Activated CD8-positive, alpha-beta memory T cell treated with anti-CD3 and anti-CD28 coated beads, Interleukin-2, amount 50 U/mL, for 24 hours (primary cell): Measurements from ENCODE around the gene CD164L2.
"Not testable (repeated sequence)": the region's sequence is repeated elsewhere in the genome, so short reads cannot be mapped to it uniquely, and the experiment has no call there.

Experiments
- DNase-seq: peaks from one replicate; pipeline ENCODE4 v3.0.0-alpha.2; 2020; ENCODE audit errors: extremely low read depth

Gene CD164L2

DNA sequence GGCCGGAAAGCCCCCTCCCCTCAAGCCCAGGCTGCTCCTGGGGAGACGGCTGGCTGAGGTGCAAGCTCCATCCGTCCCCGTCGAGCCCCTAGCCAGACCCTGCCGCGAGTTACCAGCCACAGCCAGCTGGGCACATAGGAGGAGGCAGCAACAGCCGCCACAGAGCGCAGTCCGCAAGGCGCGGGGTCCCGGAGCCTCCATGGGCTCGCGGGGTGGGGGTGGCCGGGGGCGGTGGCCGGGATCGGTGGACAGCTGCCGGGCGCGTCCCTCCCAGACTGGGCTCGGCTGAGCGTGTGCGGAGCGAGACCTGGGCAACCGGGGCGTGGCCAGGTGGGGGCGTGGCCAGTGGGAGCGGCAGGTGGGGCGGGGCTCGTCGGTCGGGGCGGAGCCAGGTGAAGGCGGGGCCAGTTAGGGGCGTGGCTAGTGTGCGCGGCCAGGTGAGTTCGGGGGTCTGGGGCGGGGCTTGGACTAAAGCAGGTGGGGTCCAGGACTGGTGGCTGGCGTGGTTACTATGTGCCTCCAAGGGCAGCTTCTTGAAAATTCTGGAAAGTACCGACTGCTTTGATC lies at the start of gene CD164L2:
CD164L2 (minus strand) TSS at position 295 of the 567 bp plus-strand sequence; CDS start at position 201, 94 bp downstream.
- DNase-seq = no peak

GRCh38 chr1:27432725-27433124 lies 49.6 kb upstream of the CD164L2 start:
- not testable (repeated sequence) for DNase-seq

DNA sequence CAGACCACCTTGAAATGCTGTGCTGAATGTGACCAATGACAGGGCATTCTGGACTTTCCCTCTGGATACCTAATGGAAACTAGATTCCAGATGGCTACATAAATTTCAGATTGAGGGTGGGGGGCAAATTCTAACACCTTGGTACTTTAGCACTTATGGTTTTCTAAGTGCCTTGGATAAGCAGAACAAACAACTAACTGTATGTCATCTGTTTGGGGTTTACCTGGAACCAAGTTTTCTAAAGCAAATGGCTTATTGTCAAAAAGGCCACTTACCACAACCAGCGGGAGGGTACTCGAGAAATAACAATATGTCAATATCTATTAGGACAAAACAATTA lies 48.4 kb upstream of the CD164L2 start:
- DNase-seq = no peak

- DNase-seq = no peak
Measured at GRCh38 chr1:27430903-27431600, 47.9 kb upstream of the CD164L2 start.

- DNase-seq = no peak
Measured at GRCh38 chr1:27429029-27429425, 45.9 kb upstream of the CD164L2 start.

- DNase-seq = no peak
Measured at GRCh38 chr1:27428316-27429028, 45.3 kb upstream of the CD164L2 start.

DNA sequence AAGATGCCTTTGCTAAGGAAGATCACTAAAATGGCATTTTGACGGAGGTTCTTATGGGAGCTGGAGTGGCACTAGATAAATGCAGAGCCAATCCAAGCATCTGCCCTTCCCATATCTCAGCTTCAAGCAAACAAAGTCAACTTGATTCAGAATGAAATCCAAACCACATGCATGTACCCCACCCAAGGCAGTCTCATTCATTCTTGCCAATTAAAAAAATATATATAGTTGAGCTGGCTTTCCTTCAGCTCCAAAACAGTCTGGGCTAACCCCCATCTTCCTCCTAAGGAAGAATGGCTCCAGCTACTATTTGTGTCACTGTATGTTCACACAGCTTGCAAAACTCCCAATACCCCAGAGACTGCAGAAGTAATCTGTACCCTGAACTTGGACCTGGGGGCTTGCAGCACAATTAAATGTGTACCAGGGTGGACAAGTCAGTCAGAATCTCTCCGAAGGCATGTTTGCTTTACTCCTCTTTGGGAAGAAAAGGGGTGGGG lies 44.7 kb upstream of the CD164L2 start:
- DNase-seq = no peak

- no peak for DNase-seq
Measured at GRCh38 chr1:27427329-27427728, 44.2 kb upstream of the CD164L2 start.

GRCh38 chr1:27423709-27424108 lies 40.6 kb upstream of the CD164L2 start:
- no peak for DNase-seq

DNA sequence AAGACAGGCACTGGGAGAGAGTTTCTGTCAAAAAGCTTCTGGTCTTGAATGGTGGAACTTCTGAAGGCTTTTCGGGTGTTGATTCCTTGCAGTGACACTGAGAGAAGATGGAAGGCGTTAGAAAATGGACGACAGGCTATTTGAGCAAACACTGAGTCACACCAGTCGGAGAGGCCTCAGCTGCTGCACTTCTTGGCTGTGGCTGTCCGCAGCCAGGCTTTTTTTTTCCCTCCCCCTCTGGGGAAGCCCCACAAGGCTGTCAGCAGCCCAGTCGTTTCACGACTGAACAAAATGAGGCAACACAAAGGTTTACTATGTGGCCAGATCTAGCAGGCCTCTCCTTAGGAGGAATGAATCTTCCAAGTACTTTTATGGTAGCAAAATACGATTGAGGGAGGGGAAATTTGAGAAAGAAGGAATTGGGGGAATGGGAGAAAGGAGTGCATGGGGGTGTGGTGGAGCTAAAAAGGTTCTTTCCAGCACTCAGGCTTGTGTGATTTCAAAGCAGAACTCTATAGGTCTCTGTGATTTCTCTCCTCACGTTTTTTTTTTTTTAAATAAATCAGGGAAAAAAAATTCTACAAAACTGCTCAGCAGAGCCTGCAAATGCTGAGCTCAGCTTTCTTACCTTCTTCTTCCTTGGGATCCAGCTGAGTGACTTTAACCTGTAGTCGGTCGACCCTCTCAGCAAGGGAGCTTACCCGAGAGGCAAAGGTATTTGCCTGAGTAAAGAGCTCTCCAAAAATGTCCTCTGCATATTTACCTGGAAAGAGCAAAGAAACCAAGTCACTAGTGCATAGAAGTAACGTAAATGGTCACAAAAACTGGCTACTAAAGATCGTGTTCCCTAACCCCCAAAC lies 35.4 kb upstream of the CD164L2 start:
- DNase-seq = peak; percentile 51

GRCh38 chr1:27417713-27418112 lies 34.6 kb upstream of the CD164L2 start:
- DNase-seq = no peak

DNA sequence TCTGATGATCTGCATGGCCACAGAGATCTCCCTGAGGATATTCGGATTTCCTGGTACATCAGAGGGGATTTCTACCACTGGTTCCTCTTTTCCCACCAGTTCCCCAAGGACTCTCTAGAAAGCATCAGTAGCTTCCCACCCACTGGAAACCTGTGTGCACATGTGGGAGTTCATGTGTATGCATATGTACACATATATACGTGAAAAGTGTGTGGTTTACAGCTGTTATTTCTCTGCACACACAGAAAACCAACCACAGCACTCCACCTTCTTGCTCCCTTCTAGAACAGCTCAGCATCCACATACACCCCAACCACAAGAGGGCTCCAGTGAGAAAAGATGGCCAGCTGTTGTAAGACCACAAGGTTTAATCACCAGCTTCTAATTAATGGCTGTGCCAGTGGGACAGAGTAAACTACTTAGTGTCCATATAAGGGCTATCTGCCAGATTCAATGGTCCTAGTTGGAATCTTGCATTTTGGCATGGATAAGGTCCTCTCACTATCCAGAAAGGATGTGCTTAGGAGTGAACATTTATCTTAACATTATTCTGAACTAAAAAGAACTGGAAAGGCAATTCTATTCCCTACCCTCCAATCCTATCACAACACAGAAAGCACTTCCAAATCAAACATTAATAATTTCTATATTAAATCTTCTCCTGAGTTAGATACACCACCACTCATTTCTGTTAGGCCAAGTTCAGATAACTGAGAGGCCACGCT lies 33.4 kb upstream of the CD164L2 start:
- peak; percentile 29 for DNase-seq

GRCh38 chr1:27414091-27414490 lies 31.0 kb upstream of the CD164L2 start:
- DNase-seq = no peak

DNA sequence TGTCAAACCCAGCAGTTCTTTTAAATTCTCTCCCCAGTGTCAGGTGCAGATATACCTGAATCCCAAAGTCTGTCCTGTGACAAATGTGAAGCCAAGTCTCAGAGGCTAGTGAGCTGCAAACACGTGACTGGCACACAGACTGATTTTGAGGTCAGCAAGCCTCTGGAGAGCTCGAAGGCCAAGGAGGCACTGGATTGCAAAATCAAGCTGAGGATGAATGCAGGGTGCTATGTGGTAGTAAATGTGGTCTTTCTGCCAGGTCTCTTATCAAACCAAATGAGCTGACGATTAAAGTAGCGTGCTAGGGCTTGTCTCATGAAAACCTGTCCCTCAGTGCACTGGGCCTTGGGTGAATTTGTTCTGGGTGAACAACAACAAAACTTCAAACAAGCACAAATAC lies 29.9 kb upstream of the CD164L2 start:
- DNase-seq = no peak

- DNase-seq = no peak
Measured at GRCh38 chr1:27412502-27412901, 29.4 kb upstream of the CD164L2 start.

GRCh38 chr1:27410709-27411108 lies 27.6 kb upstream of the CD164L2 start:
- no peak for DNase-seq

- DNase-seq = no peak
Measured at GRCh38 chr1:27409669-27410068, 26.5 kb upstream of the CD164L2 start.

- DNase-seq = no peak
Measured at GRCh38 chr1:27408151-27408550, 25.0 kb upstream of the CD164L2 start.

DNA sequence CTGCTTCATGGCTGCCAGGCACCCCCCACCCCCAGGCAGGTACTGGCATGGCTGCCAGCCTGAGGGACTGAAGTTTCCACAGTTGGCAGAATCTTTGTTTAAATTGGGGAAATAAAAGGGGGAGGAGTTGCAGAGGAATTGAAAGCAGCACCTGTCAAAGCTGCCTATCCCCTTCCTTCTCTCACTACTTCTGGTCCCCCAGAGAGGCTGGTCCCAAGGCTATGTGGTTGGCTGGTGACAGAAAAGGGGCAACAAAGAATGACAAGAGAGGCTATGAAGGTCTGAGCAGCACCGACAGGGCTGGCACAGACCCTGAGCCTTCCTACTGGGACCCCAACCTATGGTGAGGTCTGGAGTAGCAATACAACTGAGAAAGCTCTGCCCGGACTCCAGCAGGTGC lies 23.7 kb upstream of the CD164L2 start:
- DNase-seq = not testable (repeated sequence)

GRCh38 chr1:27406362-27406680 lies 23.2 kb upstream of the CD164L2 start:
- DNase-seq = no peak

GRCh38 chr1:27405598-27406361 lies 22.6 kb upstream of the CD164L2 start:
- DNase-seq = not testable (repeated sequence)
